Astrocyte of the spinal cord (primary cell): ENCODE measurements around the gene BPIFB4.

Source experiments
- DNase-seq: peaks from one replicate; pipeline ENCODE4 v3.0.0; 2011; ENCODE audit warnings: low read depth, low spot score
- H3K4me3 ChIP-seq: 2 replicates; pipeline ENCODE4 v1.5.1; 2011; ENCODE audit warnings: low read depth, mild to moderate bottlenecking, low read length, moderate library complexity
- CTCF ChIP-seq: IDR thresholded peaks from 2 replicates; pipeline ENCODE4 v1.5.1; 2012; ENCODE audit warnings: low read depth, mild to moderate bottlenecking, low read length, inconsistent platforms
- in situ Hi-C: cut with HindIII; loops from 2 replicates; pipeline ENCODE4 v1.10.0; 2017; ENCODE audit warnings: low sequenced_read_pairs

BPIFB4 gene

GRCh38 chr20:33147299-33147698 lies 67.9 kb downstream of the BPIFB4 start:
- in situ Hi-C loops = no loop called here
- no peak for TF ChIP-seq CTCF
- DNase-seq = no peak
- no peak overlapping the region for H3K4me3 ChIP-seq

GRCh38 chr20:33148040-33148439 lies 68.6 kb downstream of the BPIFB4 start:
- DNase-seq = no peak
- in situ Hi-C loops = no loop called here
- H3K4me3 ChIP-seq = no peak overlapping the region
- no peak for TF ChIP-seq CTCF

GRCh38 chr20:33154252-33154651 lies 74.8 kb downstream of the BPIFB4 start:
- no peak for DNase-seq
- in situ Hi-C loops = no loop called here
- TF ChIP-seq CTCF = no peak
- H3K4me3 ChIP-seq = no peak overlapping the region

GRCh38 chr20:33158637-33159385 lies 79.4 kb downstream of the BPIFB4 start:
- in situ Hi-C loops = no loop called here
- DNase-seq = no peak
- no peak for TF ChIP-seq CTCF
- no peak overlapping the region for H3K4me3 ChIP-seq

- in situ Hi-C loops = no loop called here
Observed at GRCh38 chr20:33159713-33160112, 80.3 kb downstream of the BPIFB4 start.

GRCh38 chr20:33160681-33161080 lies 81.2 kb downstream of the BPIFB4 start:
- no peak for DNase-seq
- H3K4me3 ChIP-seq = no peak overlapping the region
- in situ Hi-C loops = no loop called here
- no peak for TF ChIP-seq CTCF

More at GRCh38 chr20:33159713-33160112, 80.3 kb downstream of the BPIFB4 start:
- no peak for DNase-seq
- no peak overlapping the region for H3K4me3 ChIP-seq
- no peak for TF ChIP-seq CTCF
